SH-SY5Y (cell line): ENCODE measurements around the gene RPUSD4.

Experiments
- GATA2 ChIP-seq: IDR thresholded peaks from 2 replicates; pipeline ENCODE4 v1.6.1; 2011; ENCODE audit warnings: mild to moderate bottlenecking, low read depth, low read length
- GATA3 ChIP-seq: IDR thresholded peaks from 2 replicates; pipeline ENCODE4 v1.6.1; 2011; ENCODE audit warnings: low read depth, mild to moderate bottlenecking, low read length, moderate library complexity

The RPUSD4 gene

DNA sequence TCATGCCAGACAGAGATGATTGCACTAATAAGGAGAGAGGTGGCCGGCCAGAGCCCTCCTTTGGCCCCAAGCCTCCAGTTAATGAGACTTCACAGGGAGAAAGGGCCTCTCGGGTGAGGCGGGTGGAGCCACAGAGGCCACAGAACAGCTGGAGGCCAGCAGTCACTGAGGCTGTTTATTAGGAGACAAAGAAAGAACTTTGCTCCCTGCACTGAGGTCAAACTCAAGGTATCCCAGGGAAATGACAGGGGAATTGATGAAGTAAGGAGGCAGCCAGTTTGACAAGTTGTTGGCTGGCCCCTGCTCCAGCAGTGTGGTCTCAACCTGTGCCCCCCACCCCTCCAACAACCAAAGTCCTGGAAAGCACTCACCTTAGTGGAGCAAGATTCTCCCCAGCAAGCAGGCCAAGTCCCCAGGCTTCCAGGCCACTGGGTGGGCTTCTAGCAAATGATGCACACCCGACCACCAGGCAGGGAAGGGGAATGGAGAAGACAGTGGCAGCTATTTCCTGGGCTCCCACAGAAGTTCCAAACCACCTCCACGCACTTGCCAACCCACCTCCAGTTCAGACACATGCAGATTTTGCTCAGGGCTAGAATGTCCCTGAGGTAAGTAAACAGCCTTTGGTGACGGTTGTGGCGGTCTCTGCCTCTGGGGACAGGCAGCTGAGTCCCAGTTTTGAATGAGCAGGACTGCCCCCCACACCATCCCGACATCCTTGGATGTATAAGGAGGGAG, 53.2 kb downstream of the RPUSD4 start:
- no peak for TF ChIP-seq GATA3
- TF ChIP-seq GATA2: no peak

DNA sequence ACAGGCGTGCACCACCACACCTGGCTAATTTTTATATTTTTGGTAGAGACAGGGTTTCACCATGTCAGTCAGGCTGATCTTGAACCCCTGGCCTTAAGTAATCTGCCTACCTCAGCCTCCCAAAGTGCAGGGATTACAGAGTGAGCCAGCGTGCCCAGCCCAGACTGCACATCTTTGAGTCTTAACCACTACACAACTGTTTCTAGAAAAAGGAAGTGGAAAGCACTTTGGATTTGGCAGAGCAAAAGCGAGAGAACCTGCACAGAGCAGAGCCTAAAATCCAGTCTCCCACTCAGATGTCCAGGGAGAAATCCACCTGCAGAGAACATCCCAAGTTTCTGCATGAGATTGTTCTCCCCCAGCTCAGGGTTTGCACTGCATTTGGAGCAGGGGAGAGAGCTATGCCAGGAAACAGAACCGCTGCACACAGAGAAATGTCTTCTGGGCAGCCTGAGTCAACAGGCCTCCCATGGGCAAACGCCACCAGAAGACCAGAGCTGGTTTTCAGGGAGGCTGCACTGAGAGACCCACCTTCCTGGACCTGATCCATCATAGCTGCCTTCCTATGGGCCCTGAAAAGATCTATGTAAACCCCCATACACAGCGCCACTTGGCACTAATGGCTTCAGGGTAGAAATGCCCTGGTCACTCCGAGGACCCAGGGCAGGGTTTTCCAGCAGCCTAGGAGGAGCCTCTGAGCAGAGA, 54.0 kb downstream of the RPUSD4 start:
- TF ChIP-seq GATA2: no peak

GRCh38 chr11:126156814-126157213, 54.6 kb downstream of the RPUSD4 start:
- TF ChIP-seq GATA3: no peak
- TF ChIP-seq GATA2: no peak

DNA sequence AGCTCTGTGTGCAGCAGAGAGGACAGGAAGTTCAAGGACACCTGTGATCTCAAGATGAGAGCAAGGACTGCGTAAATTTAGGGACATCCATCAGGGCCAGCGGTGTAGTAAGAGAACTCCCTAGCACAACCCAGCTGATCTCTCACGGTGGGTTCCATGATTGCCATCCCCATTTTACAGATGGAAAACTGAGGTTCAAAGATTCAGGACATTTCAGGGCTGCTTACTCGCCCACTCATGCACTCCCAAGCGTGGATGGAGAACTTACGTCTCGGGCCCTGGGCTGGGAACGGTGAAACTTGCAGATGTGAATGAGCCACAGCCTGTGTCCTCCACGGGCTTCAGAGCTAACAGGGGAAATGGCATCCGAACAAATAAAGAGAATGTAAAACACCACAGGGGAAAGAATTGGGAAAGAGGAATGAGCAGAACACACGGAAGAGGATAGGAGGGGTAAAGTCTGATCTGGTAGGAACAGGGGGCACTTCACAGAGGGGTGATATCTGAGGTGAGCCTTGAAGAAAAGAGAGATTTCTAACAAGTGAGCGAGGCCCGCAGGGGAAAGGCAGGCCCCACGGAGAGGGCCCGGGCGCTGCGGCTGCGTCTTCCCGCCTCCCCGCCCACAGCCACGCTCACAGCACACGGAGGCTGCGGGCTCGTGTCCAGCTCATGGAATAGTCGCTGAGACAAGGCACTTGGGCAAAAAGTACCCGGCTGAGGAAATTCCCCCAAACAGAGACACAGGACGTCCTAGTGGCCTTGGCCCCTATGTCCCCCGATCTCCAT, 55.9 kb downstream of the RPUSD4 start:
- TF ChIP-seq GATA2 (no peak), GATA3 (no peak)

DNA sequence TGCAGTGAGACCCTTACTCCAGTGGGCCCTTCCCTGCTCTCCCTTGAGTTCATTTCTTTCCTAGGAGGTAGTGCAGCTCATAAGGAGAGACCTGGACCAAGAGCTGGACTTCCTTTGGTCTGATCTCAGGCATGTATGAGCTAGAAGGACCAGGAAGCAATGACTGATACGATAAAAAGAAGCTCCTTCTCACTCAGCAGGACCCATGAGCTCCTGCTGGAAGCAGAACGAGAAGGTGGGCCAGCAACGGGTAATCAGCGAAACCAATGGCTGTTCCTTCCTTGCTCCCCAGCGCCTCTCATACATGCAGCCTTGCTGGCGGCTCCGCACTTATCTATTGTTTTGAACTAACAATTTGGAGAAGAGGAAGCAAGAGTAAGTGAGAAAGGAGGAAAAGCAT, 56.8 kb downstream of the RPUSD4 start:
- TF ChIP-seq GATA2 (no peak), GATA3 (no peak)

DNA sequence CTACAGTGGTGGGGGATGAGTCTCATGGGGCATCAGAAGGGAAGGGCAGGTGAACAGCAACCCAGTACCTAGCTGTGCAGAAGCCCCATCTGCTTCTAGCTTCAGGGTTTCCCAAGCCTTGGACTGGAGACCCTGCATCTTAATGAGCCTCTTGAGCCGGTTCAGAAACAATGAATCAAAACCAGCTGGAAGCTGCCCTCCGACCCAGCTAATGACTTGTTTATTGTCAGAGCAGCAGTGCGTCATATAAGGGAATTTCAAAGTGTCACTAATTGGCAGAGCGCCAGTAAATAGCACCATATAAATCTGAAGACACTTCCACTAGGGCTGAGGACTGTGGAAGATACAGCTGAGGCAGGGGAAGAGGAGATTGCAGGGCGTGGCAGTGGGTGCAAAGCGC, 57.5 kb downstream of the RPUSD4 start:
- TF ChIP-seq GATA2 (no peak), GATA3 (no peak)

DNA sequence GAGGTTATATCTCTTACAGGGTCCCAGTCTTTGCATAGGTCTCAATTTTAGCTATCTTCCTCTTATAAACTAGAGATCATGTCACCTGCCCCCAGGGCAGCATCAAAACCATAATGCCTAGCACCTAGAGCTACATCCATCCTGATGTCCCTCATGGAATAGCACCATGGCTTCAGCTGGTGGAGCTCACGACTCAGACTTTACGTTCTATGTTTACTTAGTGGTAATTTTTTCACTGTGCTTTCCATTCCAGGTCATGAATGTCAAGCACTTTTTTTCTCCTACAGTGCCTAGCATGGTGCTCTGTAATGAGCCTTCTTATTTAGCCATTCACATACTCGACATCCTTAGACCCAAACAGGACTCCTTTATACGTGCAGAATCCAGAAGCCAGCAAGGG, 58.4 kb downstream of the RPUSD4 start:
- no peak for TF ChIP-seq GATA2
- TF ChIP-seq GATA3: no peak

- TF ChIP-seq GATA3 (no peak), GATA2 (no peak)
Measured at GRCh38 chr11:126152586-126152985, 58.9 kb downstream of the RPUSD4 start.

DNA sequence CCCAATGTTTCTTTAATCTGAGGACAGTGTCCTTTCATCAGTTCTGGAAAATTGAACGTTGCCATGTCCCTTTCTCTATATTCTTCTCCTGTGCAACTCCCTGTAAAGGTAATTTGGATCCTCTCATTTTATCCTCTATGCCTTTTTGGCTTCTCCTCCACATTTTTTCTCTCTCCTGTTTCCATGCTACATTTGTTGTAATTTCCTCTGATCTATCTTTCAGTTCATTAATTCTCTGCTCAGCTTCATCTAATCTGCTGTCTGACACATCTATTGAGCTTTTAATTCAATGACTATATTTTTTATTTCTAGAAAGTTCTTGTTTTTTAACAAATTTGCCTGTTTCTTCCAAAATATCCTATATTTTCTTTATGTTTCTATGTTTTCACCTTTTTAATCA, 59.3 kb downstream of the RPUSD4 start:
- TF ChIP-seq GATA3 (no peak), GATA2 (no peak)
